Iris pigment epithelial cell (primary cell): ENCODE results near the gene SMARCAD1.
"Not testable (repeated sequence)": the region's sequence is repeated elsewhere in the genome, so short reads cannot be mapped to it uniquely, and the experiment has no call there.

ENCODE experiments used
- DNase-seq: peaks from one replicate; pipeline ENCODE4 v3.0.0-alpha.2; 2011; ENCODE audit warnings: low read depth

SMARCAD1 gene

DNA sequence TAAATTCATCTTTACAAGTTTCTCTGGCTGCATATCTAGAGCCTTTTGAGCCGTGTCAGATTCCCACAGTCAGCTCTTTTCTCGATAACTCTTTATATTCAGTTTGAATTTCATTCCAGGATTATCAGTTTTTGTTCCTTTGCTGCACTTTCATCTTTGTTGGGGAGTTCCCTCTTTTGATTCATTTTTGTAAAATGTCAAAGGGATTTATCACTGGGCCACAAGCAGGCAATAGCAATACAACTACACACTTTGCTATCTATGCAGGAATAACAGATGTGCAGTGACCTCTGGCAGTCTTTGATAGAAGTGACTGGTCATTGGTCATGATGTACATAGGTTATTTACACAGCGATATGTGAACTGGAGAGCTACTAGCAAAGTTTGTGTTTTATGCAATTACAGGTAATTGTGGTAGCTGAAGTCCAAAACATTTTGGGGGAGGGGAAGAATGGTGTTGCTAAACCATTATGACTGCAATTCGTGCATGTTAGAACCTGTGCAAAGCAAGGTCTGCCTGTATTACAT lies 91.1 kb downstream of the SMARCAD1 start:
- no peak for DNase-seq

DNA sequence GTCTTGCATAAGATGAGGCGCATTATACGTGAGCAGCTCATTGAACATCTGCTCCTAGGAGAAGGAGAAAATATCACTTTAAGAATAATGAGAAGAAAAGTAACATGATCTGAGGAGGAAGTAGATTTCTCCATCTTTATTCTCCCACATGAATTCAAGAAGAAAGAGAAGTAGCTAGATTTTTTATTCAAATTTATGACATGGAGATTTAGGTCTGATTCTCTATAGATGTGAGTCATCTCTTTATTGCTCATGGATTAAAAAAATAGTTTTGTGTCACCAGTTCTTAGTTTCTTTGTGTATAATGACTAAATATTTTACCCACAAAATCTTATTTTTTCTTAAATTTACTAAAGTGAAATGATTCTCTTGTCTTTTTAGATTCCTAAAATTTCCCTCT lies 94.5 kb downstream of the SMARCAD1 start:
- peak; percentile 20 for DNase-seq

DNA sequence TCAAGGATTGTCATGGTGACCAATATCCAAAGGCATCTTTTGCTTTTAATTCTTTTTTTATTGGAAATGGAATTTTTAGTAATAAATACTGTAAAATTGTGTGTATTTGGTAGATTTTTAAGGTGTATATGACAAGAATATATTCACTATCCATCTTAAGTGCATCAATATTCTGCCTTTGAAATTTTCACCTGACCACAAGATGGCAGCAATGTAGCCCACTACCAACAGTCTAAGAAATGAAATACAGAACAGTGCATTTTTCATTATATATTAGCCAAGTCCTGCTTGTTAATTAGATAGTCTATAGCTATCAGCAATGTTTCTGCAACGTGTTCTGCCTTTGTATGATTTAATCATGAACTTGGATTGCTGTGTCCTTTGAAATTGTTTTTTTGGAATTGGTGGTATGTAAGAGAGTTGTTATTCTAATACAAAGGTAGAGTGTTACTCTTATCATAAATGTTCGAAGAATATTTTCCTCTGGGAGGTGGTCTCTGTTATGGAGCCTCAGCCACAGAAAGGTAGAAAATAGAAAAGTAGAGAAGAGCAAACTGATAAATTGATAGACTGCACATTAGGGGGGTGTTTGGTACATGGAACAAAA lies 96.8 kb downstream of the SMARCAD1 start:
- DNase-seq: peak; percentile 50

DNA sequence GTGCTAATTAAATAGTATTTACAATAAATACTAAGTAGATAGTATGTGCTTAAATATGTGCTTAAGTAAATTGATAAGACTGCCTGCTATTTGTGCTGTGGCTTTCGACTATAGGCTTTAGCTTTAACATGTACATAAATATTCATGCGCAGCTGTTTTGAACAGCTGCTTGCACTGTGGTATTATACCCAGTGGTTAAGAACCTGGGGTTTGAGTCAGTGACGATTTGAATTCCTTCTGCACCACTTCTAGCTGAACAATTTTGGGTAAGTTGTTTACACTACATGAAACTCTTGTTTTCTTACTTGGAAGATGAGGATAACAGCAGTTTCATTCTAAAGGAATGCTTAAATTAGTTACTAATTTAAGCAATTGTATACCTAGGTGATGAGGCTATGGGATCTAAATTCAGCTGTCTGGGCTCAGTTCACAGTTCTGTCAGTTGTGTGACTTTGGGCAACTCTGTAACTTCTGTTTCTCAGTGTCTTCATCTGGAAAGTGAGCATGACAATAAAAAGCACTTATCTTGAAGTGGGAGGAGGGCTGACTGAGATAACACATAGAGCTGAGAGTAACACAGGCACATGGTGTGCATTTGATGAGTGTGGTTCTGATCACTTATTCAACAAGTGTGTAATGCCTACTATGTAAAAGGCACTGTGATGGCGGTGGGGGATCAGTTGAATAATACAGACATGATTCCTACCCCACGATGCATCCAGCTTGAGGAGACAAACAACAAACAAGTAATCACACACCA lies 98.0 kb downstream of the SMARCAD1 start:
- DNase-seq: no peak

DNA sequence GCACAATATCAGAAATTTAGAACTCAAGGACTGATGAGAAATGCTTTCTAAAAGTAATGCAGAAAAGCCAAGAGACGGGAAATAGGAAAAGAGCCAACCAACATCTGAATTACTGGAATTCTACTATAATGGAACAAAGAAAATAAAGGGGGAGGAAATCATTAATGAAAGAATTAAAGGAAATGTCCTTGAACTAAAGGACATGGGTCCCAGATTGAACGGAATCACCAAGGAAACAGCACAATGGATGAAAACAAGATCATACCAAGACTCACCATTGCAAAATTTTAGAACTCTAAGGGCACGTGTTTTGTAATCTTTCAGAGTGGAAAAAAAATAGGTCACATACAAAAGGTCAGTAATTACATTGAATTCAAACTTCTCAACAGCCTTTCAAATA lies 99.0 kb downstream of the SMARCAD1 start:
- no peak for DNase-seq

DNA sequence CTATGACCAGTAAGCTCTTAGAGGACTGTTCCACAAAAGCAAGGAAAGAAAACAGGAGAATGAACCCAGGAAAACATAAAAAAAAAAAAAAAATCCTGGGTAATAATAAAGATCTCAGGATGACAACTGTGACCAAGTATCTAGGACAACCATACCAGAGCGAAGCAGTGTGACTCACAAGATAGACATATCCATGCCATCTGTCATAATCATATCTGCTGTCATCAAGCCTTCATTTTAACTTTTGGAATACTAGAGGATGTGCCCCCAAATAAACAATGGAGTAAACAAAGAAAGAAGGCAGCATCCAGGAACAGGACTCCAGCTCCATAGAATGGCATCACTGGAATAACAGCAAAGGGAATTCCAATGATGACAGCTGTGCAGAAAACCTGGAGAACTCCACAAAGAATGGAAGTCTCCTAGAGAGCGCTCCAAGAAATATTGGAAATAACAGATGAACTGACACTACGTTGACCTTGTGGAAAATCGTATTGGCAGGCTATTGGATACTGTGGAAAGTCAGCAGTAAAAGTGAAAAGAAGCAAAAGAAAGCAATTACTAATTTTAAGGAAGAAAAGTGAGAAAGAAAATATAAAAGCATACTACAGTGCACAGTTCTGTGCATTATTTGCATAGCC lies 99.7 kb downstream of the SMARCAD1 start:
- DNase-seq: no peak

DNA sequence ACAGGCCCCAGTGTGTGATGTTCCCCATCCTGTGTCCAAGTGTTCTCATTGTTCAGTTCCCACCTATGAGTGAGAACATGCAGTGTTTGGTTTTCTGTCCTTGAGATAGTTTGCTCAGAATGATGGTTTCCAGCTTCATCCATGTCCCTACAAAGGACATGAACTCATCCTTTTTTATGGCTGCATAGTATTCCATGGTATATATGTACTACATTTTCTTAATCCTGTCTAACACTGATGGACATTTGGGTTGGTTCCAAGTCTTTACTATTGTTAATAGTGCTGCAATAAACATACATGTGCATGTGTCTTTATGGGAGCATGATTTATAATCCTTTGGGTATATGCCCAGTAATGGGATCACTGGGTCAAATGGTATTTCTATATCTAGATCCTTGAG lies 112.3 kb downstream of the SMARCAD1 start:
- not testable (repeated sequence) for DNase-seq

DNA sequence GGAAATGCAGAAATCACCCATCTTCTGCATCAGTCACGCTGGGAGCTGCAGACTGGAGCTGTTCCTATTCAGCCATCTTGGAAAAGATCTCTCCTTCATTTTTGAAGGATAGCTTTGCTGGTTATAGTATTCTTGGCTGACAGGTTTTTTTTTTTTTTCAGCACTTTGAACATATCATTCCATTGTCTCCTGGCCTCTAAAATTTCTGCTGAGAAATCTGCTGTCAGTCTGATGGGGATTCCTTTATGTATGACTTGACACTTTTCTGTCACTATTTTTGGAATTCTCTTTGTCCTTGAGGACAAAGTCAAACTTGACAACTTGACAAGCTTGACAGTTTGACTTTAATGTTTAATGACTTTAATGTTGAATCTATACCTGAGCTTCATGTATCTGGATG lies 118.2 kb downstream of the SMARCAD1 start:
- no peak for DNase-seq

DNA sequence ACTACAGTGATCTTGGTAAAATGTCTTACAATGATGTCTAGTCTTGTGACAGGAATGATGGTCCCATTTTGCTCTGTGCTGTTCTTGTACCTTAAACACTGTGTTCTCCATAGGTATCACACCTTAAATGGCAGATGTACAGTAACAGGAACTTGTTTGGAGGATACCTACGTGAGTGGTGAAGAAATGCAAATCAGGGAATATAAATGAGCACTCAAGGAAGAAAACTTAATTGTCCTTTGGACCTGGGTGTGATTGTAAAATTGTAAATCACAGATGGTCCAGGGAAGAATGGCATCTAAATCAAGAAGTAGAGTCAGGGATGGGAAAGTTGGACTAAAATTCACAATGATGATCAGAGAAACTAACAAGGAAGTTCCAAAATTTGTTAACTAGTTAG lies 122.3 kb downstream of the SMARCAD1 start:
- DNase-seq: no peak

DNA sequence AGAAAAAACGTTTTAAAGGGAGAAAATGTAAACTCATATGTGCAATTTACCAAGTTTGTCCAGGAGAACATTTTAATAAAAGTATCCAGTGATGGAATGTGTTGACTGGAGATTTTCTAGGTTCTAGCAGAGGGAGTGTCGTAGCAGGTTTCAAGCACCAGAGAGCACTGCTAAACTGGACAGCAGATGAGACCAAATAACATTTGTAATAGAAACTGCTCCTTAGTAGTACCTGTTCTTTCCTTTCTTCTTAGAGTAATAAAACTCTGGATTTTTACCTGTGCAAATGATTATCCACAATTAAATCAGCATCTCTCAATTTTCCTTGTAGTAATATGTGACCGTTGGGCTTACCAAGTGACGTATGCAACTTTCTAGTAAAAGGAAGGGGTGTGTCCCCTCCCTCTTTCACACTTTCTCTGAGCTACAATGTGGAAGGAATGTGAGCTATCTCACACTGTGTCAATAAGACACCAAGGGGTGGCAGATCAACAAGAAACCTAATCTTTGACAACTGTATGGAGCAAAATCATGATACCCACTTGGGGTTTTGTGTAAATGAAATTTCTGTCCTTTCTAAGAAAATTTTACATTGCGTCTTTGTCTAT lies 125.4 kb downstream of the SMARCAD1 start:
- no peak for DNase-seq

DNA sequence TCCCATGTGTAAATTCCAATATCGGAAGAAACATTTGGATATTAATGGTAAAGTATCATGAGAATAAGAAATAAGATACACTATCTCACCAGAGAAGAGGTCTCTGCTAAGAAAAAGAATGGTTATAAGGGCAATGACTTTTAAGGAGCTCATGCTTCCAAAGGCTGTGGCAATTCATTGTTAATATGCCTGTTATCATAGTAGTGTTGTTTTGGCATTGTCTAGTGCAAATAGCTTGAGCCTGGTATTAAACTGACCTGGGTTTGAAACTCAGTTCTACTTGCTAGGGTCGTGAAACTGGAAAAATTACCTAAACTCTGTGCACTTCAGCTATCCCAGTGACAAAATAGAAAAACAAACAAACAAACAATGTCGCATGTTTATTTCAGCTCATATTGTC lies 126.2 kb downstream of the SMARCAD1 start:
- no peak for DNase-seq

DNA sequence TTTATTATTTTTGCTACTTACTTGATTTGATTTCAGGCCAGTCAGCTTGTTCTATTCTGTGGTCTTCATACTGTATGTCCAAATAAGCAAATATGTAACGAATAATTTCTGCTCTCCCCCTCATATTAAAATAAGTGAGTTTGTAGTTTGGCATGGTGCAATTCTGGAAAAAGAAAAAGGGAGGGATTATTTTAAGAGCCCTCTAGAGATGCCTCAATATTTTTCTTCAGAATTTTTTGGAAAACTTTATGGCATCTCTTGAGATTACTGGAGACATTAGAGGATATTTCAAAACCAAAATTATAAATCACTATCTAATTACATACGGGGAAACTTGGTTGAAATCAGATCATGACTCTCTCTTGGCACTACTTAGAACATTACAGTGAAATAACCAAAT lies 126.8 kb downstream of the SMARCAD1 start:
- no peak for DNase-seq

DNA sequence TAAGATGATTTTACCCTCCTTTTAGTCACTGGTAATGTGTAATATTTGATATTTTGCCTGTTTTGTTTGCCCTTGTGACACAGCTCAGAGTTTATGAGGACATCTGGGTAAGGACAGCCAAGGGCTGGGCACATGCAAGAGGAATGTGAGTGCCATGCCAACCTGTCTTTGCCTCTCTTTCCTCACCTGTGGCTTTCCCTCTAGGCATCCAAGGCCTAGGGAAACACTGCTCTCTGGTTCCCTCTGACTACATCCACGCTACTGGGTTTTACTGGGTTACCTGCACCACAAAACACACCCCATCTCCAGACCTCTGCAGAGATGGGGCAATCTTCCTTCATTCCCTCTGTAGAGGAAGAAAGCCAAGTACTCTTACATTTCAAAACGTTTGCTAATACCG lies 127.3 kb downstream of the SMARCAD1 start:
- DNase-seq: no peak

DNA sequence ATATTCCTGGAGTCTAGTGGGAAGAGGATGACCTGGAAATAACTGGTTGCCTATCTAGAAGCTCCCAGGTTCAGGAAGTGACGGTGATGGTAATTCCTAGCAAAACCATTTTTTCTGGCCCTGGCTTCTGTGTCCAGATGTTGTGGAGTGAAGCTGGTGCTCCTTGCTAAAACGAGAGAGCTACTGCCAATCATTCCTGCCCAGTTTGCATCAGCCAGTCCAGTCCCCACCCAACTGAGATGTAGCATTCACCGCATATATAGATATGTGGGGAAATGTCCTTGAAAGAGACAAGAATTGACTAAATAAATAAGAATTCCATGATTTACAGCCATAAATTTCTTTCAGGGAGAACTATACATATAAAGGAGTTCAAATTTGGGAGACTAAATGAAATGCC lies 128.6 kb downstream of the SMARCAD1 start:
- no peak for DNase-seq

DNA sequence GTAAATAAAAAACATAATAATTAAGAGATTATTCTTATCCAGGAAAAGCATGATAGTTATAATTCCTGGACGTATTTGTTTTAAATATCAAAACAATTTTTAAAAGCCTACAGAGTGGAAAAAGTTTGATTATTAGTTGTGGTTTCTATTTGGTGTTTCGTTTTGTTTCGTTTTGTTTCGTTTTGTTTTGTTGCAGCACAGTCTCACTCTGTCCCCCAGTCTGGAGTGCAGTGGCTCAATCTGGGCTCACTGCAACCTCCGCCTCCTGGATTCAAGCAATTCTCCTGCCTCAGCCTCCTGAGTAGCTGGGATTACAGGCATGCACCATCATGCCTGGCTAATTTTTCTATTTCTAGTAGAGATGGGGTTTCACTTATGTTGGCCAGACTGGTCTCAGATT lies 129.1 kb downstream of the SMARCAD1 start:
- not testable (repeated sequence) for DNase-seq

DNA sequence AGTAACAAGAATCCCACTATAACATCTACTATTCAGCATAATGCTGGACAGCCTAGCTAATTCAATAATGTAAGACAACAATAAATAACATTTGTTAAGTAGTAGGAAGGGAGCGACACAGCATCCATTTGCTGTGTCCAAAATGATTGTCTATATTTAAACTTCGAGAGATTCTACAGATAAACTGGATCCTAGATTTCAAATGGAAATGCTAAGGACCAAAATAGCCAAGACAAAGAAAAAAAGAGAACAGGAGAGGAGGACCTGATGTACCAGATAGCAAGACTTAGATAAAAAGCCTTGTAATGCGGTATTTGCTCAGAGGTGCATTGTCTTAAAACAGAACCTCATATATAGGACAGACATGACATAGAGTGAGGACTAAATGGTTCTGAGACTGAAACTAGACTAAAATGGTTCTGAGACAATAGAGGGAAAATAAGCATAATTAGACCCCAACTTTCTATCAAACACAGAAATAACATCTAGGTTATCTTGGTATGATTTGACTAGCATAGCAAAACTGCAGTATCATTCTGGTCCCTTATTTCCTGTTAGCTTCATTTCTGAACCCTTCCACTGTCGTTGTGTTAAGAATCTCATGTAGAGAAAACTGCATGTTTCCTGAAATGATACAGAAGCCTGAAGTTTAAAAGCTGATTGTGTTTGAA lies 131.2 kb downstream of the SMARCAD1 start:
- no peak for DNase-seq

DNA sequence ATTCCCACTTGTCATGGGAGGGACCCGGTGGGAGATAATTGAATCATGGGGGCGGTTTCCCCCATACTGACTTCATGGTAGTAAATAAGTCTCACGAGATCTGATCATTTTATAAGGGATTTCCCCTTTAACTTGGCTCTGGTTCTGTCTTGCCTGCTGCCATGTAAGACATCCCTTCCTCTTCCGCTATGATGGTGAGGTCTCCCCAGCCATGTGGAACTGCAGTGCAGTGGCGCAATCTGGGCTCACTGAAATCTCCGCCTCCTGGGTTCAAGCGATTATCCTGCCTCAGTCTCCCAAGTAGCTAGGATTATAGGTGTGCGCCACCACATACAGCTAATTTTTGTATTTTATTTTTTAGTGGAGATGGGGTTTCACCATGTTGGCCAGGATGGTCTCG lies 132.1 kb downstream of the SMARCAD1 start:
- no peak for DNase-seq
